ENCODE measurements around the gene SDR42E1.

Gene SDR42E1, protein sequence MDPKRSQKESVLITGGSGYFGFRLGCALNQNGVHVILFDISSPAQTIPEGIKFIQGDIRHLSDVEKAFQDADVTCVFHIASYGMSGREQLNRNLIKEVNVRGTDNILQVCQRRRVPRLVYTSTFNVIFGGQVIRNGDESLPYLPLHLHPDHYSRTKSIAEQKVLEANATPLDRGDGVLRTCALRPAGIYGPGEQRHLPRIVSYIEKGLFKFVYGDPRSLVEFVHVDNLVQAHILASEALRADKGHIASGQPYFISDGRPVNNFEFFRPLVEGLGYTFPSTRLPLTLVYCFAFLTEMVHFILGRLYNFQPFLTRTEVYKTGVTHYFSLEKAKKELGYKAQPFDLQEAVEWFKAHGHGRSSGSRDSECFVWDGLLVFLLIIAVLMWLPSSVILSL

DNA sequence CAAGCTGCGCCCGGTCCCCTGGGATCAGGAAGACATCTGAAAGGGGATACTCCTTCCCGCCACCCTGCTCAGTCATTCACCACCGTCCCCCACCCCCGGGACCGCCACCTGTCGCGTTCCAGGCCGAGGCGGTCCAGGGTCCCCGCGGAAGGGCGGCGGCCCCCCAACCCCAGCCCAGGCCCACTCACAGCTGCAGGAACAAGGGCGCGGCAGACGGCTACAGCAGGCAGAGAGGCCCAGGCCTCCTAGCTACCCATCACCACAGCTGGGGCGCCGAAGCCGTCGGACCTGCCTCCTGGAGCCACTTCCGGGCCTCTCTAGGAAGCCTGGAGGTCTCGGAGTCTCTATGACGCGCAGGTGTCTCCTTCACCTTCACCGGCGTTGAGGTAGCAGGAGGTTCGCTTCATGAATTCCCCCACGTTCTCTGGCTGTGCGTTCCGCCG lies at the start of gene SDR42E1:
TSS of gene SDR42E1 (minus strand) at position 272 of the 443 bp plus-strand sequence. CDS start 10,612 bp downstream, outside the sequence.
- no peak for DNase-seq (ENCODE audit: low spot score)

DNA sequence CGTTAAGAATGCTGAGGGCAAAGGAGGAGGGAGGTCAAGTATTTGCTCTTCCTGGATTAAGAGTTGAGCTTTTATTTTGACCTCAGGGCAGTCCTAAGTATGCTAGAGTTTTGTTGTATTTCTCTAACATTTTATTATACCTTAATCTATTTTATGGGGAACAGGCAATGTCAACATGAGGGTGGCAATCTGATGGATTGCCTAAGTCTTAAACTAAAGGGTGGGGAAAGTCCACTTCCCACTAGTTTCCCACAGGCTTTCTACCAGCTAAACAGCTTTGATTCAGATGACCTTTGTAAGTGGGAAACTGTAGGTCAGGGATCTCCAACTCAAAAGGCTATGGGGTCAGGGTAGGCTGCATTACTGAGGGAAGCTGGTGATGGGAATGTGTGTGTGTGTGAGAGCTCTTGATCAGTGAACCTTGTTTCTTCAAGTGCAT lies 48.7 kb upstream of the SDR42E1 start:
- DNase-seq (ENCODE audit: low spot score), result no peak

DNA sequence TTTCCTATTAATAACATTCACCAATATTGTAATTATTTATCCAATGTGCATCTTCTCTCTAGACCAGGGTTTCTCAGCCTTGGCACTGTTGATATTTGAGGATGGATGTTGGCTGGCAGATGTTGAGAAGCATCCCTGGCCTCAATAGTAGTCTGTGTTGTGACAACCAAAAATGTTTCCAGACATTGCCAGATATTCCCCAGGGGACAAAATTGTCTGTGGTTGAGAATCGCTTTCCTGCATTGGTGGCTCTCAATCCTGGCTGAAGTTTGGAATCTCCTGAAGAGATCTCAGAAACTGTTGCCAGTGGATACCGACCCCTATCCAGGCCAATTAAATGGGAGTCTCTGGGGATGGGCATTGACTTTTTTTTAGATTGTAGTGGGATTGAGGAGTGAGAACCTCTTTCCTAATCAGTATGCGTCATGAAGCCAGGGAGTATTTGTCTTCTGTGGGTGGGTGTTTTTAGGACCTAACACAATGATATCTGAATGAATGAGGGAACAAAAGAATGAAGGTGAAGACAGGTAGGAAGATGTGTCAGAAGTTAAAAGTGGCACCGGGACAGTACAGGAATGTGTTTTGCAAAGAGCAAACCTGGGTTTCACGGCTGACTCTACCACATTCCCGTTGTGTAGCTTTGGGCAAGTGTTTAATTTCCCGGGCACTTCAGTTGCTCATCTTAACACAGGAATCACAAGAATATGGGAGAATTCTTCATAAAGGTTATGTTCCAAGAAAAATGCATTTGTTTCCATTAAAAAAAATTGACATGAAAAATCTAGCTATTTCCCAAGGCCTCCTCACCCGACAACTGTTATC lies 48.1 kb upstream of the SDR42E1 start:
- no peak for DNase-seq (ENCODE audit: low spot score)

DNA sequence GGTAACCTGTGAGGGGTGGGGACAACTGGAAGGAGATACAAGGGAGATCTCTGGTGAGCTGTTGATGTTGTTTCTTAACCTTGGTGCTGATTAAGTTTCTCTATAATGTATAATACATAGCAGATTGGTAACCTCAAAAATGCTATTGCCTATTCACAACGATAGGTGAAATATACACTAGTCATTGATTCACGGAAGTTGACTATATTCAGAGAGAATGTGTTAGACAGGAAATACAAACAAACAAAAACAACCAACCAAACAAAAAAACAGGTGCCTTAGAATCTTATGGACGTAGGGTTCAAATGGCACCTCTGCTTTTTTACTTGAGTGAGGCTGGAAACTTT lies 45.3 kb upstream of the SDR42E1 start:
- DNase-seq (ENCODE audit: low spot score), result no peak

DNA sequence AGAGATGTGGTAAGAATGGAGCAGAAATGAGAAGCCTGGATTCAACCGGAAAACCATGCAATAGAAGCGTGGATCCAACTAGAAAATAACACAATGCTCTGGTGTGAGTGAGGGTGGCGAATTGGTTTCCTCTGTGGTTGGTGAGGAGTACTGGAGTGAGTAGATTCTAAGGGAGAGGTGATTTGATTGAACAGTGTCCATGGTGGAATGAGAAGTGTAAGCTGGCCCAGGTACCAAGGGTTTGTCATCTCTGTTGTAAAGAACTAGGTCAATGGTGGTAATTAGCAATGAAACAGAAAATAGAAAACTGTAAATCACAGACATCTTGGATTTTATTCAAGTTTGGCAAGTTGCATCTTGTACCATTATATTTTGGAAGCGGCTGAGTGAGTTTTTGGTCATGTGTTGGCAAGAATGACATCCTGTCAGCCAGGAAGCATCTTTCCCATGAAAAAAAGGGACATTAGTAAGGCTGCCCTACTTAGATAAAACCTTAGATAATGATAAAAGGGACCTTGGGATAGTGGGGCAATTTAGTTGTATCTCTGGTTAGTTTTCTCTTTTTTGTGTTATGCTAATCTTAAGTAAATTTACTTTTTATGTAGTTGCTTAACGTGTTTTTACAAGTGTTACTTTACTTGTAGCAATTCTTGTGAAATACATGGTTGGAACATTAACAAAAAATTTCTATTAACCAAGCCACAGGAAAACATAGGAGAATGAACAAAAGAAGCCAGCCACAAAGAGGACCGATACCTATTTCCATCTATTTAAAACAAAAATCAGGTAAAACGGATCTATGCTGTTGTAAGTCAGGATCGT lies 44.7 kb upstream of the SDR42E1 start:
- no peak for DNase-seq (ENCODE audit: low spot score)

DNA sequence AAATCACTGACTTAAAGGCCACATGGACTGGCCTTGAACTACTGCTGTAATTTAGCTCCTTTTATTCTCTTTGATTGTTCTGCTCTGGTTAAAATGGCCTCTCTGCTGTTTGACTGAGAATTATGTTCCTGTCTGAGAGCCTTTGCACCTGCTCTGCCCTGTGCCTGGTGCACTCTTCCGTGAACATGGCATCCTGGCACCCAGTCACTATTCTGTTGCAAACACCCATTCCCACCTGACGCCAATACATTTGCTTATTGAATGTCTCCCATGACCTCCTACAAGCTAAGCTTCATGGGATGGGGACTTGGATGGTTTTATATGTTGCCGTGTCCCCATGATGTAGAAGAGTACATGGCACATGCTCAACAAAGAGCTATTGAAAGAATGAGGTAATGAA lies 43.8 kb upstream of the SDR42E1 start:
- DNase-seq (ENCODE audit: low spot score), result no peak

DNA sequence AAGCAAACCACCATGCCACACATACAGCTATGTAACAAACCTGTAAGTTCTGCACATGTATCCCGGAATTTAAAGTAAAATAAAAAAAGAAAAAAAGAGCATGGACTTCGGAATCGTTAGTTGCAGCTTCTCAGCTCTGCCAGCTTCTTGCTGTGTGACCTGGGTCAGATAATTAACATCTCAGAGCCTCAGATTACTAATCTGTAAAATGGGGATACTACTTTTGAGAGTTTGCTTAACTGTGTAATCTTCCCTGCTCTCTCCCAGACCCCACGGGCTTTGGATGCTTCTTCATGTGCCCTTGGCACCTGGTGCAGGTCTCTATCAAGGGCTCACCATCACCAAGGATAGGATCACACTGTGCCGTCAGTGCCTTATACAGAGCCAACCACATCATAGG lies 40.4 kb upstream of the SDR42E1 start:
- DNase-seq (ENCODE audit: low spot score), result no peak

DNA sequence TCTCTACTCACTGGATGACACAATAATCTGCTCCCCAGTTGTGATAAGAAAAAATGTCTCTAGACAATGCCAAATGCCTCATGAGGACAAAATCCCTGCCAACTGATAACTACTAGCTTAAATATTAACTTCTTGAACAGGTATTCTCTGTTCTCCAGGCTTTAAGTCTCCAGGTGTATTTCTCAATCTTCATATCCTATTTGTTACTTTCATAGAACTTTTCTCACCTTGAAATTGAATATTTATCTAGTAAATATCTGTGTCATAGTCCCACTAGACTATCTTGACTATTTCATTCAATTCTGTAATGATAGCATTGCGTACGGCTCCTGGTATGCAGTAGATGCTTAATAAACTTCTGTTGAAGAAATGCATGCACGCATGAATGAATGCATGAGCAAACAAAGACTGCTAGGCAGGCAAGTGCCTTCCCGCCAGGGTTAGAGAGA lies 39.7 kb upstream of the SDR42E1 start:
- no peak for DNase-seq (ENCODE audit: low spot score)

DNA sequence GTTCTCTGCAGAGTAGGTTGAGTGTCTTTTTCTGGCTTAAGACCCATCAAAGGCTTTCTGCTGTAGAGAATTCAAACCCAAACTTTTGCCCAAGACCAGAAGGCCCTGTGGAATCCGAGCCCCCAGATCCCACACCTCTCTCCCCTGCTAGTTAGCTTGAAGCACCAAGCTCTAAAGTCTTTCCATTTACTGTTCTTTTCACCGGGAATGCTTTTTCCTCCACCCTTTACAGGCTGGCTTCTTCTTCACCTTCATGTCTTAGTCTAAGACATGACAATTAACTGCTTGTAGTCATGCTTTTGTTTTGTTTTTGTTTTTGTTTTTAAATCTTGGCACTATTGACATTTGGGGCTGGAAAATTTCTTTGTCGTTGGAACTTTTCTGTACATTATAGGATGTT lies 39.2 kb upstream of the SDR42E1 start:
- no peak for DNase-seq (ENCODE audit: low spot score)

DNA sequence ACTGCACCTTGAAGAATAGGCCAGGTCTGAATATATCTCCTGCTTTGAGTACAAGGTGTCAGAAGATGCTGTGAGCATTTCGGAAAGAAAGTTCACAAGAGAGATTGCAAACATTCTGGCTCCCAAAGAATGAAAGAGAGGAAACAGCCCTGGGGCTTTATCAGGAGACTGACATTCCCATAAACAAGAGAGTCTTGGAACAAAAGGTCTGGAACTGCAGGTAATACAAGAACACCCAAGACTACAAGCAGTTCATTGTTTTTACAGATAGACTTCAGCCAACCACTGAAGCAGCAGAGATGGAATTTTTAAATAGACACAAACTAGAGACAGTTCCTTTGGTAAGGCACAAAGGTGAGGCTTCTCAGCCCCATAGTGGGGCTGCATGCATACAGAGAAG lies 38.2 kb upstream of the SDR42E1 start:
- no peak for DNase-seq (ENCODE audit: low spot score)

DNA sequence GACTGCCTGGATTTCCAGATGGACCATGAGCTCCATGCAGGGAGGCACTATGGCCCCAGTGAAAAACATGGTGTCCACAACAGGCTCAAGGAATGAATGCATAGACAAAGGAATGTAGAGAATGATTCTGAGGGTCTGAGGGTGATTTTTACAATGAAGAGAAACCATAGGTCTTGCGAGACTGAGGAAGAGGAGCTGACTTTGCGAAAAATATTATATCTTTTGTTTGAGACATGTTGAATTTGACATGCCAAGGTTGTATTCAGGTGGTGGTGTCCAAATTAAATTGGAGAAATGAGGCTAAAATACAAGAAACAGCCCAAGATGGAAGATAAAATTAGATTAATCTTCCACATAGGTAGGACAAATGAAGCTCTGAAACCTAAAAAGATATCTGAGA lies 36.5 kb upstream of the SDR42E1 start:
- DNase-seq (ENCODE audit: low spot score), result no peak

DNA sequence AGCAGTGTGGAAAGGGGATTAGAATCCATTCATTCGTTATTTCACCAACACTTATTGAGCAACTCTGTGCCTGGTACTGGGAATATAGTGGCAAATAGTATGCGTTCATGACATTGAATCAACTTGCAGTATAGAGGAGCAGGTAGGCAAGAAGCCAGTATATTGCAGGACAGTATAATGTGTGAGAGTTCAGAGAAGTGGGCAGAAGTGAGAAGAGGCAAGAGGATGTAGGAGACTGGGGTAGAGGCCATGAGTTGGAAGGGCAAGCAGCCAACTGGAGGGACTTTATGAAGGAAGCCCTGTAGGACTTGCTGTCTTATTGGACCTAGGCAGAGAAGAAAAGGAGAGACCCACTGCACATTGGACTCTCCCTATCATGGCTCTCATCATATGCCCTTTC lies 36.1 kb upstream of the SDR42E1 start:
- no peak for DNase-seq (ENCODE audit: low spot score)

DNA sequence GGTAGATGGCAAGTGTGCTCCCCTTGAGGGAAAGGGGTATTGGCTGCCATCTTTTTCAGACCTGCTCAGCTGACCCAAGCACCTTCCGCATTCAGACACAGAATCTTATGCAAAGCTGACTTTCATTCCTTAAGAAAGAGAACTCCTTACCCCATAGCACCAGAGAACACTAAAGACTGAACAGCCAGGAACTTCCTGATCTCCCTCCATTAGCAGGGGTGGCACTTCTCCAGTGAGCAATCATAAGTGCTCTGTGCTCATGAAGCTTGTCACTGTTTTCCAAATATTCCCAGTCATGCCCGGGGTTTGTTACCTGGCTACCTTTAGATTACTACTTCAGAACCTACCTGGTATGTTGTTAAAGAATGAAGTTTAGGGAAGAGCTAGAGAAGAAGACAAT lies 35.7 kb upstream of the SDR42E1 start:
- no peak for DNase-seq (ENCODE audit: low spot score)

DNA sequence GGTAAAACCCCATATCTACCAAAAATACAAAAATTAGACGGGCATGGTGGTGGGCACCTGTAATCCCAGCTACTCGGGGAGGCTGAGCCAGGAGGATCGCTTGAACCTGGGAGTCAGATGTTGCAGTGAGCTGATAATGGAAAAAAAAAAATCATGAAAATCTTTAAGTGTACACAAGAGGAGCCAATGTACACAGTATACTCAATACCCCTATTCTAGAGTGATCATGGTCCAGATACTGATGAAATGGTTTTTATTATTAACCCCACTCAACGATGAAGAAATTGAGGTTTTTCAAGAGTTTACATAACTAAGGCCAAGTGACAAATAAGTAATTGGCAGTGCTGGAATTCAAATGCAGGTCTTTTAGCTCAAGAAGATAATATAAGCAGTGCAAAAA lies 35.3 kb upstream of the SDR42E1 start:
- DNase-seq (ENCODE audit: low spot score), result no peak

DNA sequence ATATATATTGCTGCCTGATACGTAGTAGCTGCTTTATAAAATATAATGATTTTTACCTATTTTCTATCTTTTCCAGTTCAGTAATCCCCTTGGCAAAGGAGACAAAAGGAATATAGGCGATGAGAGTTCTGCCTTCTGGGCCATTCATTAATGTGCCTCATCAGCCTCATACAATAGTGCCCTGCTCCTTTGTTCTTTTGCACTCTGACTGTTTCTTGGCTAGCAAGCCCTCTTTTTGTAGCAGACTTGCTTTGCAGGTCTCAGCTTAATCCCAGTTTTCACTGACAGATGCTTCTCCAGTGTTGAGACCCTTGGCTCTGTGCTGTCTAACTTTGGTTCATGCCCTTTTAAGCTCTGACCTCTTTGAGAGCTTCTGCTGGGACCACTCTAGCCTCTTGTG lies 34.2 kb upstream of the SDR42E1 start:
- no peak for DNase-seq (ENCODE audit: low spot score)

DNA sequence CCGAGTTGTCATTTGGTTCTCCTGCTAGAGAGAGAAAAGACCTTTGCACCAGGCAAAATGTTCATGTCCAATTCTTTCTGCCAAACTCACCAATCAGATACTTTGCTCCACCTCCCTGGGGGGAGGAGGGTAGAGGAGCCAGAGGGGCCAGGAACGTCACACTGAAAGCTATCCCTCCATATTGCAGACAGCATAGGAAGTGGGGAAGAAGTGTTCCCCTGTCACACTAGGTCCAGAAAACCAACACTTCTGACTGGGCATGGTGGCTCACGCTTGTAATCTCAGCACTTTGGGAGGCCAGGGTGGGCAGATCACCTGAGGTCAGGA lies 33.3 kb upstream of the SDR42E1 start:
- no peak for DNase-seq (ENCODE audit: low spot score)

DNA sequence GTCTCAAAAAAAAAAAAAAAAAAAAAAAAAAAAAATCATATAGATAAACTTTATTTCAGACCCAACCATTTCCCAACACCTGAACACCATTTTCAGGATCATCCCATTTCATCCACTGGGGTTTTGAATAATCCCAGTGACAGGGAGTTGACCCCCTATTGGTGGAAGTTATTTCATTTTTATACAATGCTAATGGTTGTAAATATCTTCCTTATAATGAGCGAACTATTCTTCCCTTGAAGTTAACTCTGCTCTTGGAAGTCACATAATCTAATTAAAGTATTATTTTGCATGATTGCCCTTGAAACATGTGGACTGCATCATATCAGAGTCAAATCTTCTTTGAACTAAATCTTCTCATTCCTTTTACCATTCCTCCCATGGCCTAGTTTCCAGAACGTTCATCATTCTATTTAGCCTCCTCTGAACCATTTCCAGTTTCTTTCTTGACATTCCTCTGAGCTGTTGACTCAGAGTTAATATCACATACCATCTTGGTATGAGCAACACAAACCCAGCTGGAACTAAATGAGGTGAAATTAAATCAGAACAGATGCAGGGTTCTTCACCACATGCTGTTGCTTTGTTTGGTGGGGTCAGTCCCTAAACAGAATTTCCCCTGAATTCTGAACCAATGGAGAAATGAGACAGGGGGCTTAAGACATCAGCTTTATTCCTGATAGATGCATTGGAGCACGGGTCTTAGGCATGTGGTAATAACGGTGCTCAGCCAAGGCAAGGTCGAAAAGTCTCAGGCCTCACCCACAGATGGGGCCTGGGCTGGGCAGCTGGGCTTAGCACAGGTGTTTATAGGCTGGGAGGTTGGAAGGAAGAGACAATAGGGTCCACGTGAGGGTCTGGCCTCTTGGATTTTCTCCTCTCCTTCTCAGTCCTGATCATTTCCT lies 32.7 kb upstream of the SDR42E1 start:
- no peak for DNase-seq (ENCODE audit: low spot score)

DNA sequence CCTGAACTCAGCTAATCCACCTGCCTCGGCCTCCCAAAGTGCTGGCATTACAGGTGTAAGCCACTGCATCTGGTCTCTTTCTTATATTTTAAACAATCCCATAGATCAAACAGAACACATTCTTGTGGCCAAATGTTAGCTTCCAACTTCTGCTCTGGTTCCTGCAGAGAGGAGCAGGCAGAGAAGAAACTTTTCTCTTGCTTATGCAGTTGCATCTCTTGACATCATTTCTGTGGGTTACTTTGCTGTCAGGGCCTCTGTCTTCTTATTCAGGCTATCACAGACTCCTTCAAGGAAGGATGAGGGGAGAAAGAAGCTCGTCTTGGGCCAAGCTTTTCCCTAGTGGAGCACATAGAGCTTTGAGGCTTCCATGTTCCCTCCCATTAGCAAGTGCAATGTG lies 31.6 kb upstream of the SDR42E1 start:
- DNase-seq (ENCODE audit: low spot score), result no peak

DNA sequence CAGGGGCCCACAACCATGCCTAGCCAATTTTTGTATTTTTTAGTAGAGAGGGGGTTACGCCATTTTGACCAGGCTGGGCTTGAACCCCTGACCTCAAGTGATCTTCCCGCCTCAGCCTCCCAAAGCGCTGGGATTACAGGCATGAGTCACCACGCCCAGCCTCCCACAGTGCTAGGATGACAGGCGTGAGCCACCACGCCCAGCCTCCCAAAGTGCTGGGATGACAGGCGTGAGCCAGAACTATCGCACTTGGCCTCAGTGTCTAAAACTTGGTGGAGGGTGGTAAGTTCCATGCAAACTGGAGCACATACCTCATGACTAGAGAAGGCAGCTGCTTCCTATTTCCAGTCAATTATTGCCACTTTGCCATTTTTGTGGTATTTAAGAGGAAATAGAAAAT lies 30.9 kb upstream of the SDR42E1 start:
- DNase-seq (ENCODE audit: low spot score), result no peak

DNA sequence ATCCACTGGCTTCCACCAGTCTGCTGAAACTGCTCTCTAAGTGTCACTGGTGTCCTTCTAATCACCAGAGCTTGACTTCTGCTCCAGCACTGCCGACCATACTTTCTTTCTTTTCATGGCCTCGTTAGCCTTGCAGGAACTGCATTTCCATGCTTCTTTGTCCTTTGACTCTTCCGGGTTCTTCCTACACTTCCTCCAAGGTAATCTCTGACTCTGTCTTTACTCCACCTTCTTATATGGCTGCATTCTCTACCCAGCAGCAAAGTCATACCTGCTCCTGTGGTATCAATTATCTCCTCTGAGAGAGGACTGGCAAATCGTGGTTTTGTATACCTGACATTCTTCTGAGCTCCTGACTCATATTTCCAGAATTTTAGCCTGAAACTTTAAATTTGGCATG lies 30.3 kb upstream of the SDR42E1 start:
- no peak for DNase-seq (ENCODE audit: low spot score)

DNA sequence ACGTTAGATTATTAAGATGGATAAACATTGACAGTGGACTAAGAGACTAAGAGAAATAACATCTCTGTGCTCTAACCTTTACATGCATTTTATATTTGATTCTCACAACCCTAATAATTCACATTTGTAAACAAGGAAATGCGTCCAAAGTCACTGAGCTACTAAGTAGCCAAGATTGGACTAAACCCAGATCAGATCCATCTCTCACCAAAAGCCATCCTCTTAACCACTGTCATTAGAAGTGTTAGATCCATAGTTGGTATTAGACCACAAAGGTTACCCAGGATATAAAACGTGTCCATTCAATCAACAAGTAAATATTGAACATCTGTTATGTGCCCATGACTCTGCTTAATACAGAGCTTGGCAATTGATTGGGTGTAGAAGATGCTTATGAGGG lies 29.0 kb upstream of the SDR42E1 start:
- no peak for DNase-seq (ENCODE audit: low spot score)

DNA sequence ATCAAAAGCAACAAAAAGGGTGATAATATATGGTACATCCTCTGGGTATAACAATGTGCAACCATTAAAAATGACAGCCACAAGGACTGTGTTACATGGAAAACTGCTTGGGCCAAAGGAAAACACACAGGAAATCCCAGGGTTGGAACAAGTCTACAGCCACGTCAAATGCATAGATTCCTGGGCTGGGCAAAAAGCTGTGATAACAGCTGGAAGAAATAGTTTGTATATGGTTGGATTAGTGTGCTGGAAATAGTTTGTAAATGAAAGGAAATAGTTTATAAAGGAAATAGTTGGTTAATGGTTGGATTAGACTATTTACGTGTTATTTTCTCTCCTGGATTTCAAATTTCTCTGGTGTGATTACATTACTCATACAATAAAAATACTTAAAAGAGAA lies 26.4 kb upstream of the SDR42E1 start:
- no peak for DNase-seq (ENCODE audit: low spot score)
